IMR-90 (cell line): Measurements from ENCODE around the gene PDZRN3. TPM values are rescaled to one million over a fixed set of nuclear protein-coding genes. Genes with fewer than 3 reads are reported as not detected.

Experiments used
- microRNA-seq, 2 experiments: library from miRNA; stranded (forward) in 1 of 2; unstranded in 1 of 2; fragments of 10-50 nt in 1 of 2; fragments of <30 nt in 1 of 2; gene quantifications in 1 of 2; microRNA quantifications in 1 of 2; one replicate each; pipeline versions ENCODE3 to v1.1.0; 2013 to 2020; ENCODE audit not compliant: insufficient read depth in 1 of 2, insufficient read length in 1 of 2, unreplicated experiment in 1 of 2
- polyA plus RNA-seq, 3 experiments: library from polyadenylated mRNA; depleted of rRNA; stranded (reverse); fragments of >200 nt; gene quantifications; 2 replicates each; pipeline ENCODE4 v1.2.3, GENCODE V29; 2012; ENCODE audit warnings: low replicate concordance in 1 of 3
- small RNA-seq, 5 experiments: library from RNA; depleted of rRNA; stranded (forward); fragments of <200 nt; gene quantifications; one replicate each; pipeline ENCODE3, GENCODE V24; 2012
- total RNA-seq: library from RNA; depleted of rRNA; stranded (reverse); fragments of >200 nt; gene quantifications from 2 replicates; pipeline ENCODE4 v1.2.3, GENCODE V29; 2012

Gene PDZRN3
- total and polyA plus RNA-seq, 2 of the 4 experiments (the other 2 are of a cell fraction), result 9.4 to 17.0 TPM

Small RNAs within 50 kb of the gene (microRNA-seq; reads per million reads assigned to microRNA genes)
- not detected for gene RNU7-119P (ENCODE audit: insufficient read depth, insufficient read length)

Small RNAs within 50 kb of the gene (small RNA-seq; reads per million reads assigned to genes)
- 0 reads per million in 5 experiments for gene RNU7-119P
